ENCODE measurements around the gene PAQR8. TPM values are rescaled to one million over a fixed set of nuclear protein-coding genes. Genes with fewer than 3 reads are reported as not detected.

Gene PAQR8
- total and polyA plus RNA-seq, 2 experiments from 2014 or later = 20.8 to 36.9 TPM

GRCh38 chr6:52418606-52419005 is 56.7 kb downstream of the PAQR8 start:
- DNase-seq (ENCODE audit: low spot score) = no peak

GRCh38 chr6:52419809-52420667 is 58.1 kb downstream of the PAQR8 start, which contains the start of gene EFHC1:
Gene EFHC1, plus strand, starts transcription at chr6:52420342. Its CDS starts 69 bp downstream, at chr6:52420411.
- H3K27me3 ChIP-seq = no peaks in the 10 kb centered on the region
- H3K27ac ChIP-seq = peak within 1 kb of the TSS; percentile 87
- peak within 1 kb of the TSS; percentile 55 for H3K4me3 ChIP-seq
- H3K36me3 ChIP-seq (replicated peaks; ENCODE audit: insufficient read depth, low read depth) = no peaks in the 10 kb centered on the region
- H3K4me2 ChIP-seq = peak within 1 kb of the TSS; percentile 79
- peak within 1 kb of the TSS; percentile 62 for H2AFZ ChIP-seq
- 1% methylated on average over 56 of the region's 57 CpGs for WGBS (ENCODE audit: low lambda C conversion rate, missing lambda C conversion rate)
- peak; percentile 100 for DNase-seq (ENCODE audit: low spot score)
- TF ChIP-seq CTCF (IDR thresholded peaks at IDR 0.05; ENCODE audit: poor library complexity) (no peak), EZH2 (IDR thresholded peaks at IDR 0.05; ENCODE audit: borderline replicate concordance) (no peak), EZH2phosphoT487 (IDR thresholded peaks at IDR 0.05; ENCODE audit: low read depth, severe bottlenecking, unreplicated experiment) (no peak)
- H3K79me2 ChIP-seq = peaks cover 5% of the 10 kb centered on the region
- no peaks in the 10 kb centered on the region for H3K9me2 ChIP-seq (replicated peaks; ENCODE audit: insufficient read depth)
- H4K20me1 ChIP-seq (ENCODE audit: insufficient read depth, poor library complexity, severe bottlenecking) = no peaks in the 10 kb centered on the region
- H3K4me1 ChIP-seq (ENCODE audit: insufficient read depth) = peaks cover 19% of the 10 kb centered on the region
- H3K9me3 ChIP-seq (ENCODE audit: low read depth) = no peaks in the 10 kb centered on the region

More at GRCh38 chr6:52418606-52419005, 56.7 kb downstream of the PAQR8 start:
- TF ChIP-seq EZH2 (IDR thresholded peaks at IDR 0.05; ENCODE audit: borderline replicate concordance) (no peak), CTCF (IDR thresholded peaks at IDR 0.05; ENCODE audit: poor library complexity) (no peak), EZH2phosphoT487 (IDR thresholded peaks at IDR 0.05; ENCODE audit: low read depth, severe bottlenecking, unreplicated experiment) (no peak)
- Histone ChIP-seq H3K4me3 (no peak overlapping the region), H2AFZ (no peak overlapping the region), H3K79me2 (peaks cover 5% of the 10 kb centered on the region), H3K4me1 (ENCODE audit: insufficient read depth) (peaks cover 19% of the 10 kb centered on the region), H3K9me3 (ENCODE audit: low read depth) (no peaks in the 10 kb centered on the region), H3K27ac (peak overlapping the region; percentile 87), H3K4me2 (peak overlapping the region; percentile 79), H3K27me3 (no peaks in the 10 kb centered on the region), H3K9me2 (replicated peaks; ENCODE audit: insufficient read depth) (no peaks in the 10 kb centered on the region), H4K20me1 (ENCODE audit: insufficient read depth, poor library complexity, severe bottlenecking) (no peaks in the 10 kb centered on the region), H3K36me3 (replicated peaks; ENCODE audit: insufficient read depth, low read depth) (no peaks in the 10 kb centered on the region)
- WGBS (ENCODE audit: low lambda C conversion rate, missing lambda C conversion rate) = 67% methylated on average over 2 of the region's 2 CpGs

- Histone ChIP-seq H3K27ac (peak overlapping the region; percentile 69), H2AFZ (peak overlapping the region; percentile 62), H3K27me3 (no peaks in the 10 kb centered on the region), H3K4me1 (ENCODE audit: insufficient read depth) (peaks cover 19% of the 10 kb centered on the region), H3K4me3 (peak overlapping the region; percentile 55), H3K9me3 (ENCODE audit: low read depth) (no peaks in the 10 kb centered on the region), H3K79me2 (peaks cover 5% of the 10 kb centered on the region), H3K4me2 (peak overlapping the region; percentile 77), H4K20me1 (ENCODE audit: insufficient read depth, poor library complexity, severe bottlenecking) (no peaks in the 10 kb centered on the region), H3K36me3 (replicated peaks; ENCODE audit: insufficient read depth, low read depth) (no peaks in the 10 kb centered on the region), H3K9me2 (replicated peaks; ENCODE audit: insufficient read depth) (no peaks in the 10 kb centered on the region)
- peak; percentile 45 for DNase-seq (ENCODE audit: low spot score)
- WGBS (ENCODE audit: low lambda C conversion rate, missing lambda C conversion rate) = under 1% methylated on average over 21 of the region's 21 CpGs
- TF ChIP-seq EZH2phosphoT487 (IDR thresholded peaks at IDR 0.05; ENCODE audit: low read depth, severe bottlenecking, unreplicated experiment) (no peak), CTCF (IDR thresholded peaks at IDR 0.05; ENCODE audit: poor library complexity) (no peak), EZH2 (IDR thresholded peaks at IDR 0.05; ENCODE audit: borderline replicate concordance) (no peak)
Observed at GRCh38 chr6:52420668-52421358, 58.9 kb downstream of the PAQR8 start.
